Daoy (cell line): ENCODE results near the gene ANXA8. TPM values are rescaled to one million over a fixed set of nuclear protein-coding genes. Genes with fewer than 3 reads are reported as not detected.
"Not testable (repeated sequence)": the region's sequence is repeated elsewhere in the genome, so short reads cannot be mapped to it uniquely, and the experiment has no call there.

Experiments
- DNase-seq: peaks from one replicate; pipeline ENCODE4 v3.0.0-alpha.2; 2015; ENCODE audit warnings: low read depth
- total RNA-seq: library from RNA; depleted of rRNA; stranded (reverse); fragments of >200 nt; shearing (Covaris generic); gene quantifications from 2 replicates; pipeline ENCODE4 v1.2.3, GENCODE V29; 2014

The ANXA8 gene
- total RNA-seq, 1 experiment from 2014 or later: 10.1 TPM

GRCh38 chr10:47465216-47465917 is 18.5 kb downstream of the ANXA8 start:
- DNase-seq: not testable (repeated sequence)

- DNase-seq: not testable (repeated sequence)
These were observed 21.1 kb downstream of the ANXA8 start for GRCh38 chr10:47462577-47463358.

GRCh38 chr10:47461261-47461687 is 22.6 kb downstream of the ANXA8 start:
- peak; percentile 61 for DNase-seq

DNA sequence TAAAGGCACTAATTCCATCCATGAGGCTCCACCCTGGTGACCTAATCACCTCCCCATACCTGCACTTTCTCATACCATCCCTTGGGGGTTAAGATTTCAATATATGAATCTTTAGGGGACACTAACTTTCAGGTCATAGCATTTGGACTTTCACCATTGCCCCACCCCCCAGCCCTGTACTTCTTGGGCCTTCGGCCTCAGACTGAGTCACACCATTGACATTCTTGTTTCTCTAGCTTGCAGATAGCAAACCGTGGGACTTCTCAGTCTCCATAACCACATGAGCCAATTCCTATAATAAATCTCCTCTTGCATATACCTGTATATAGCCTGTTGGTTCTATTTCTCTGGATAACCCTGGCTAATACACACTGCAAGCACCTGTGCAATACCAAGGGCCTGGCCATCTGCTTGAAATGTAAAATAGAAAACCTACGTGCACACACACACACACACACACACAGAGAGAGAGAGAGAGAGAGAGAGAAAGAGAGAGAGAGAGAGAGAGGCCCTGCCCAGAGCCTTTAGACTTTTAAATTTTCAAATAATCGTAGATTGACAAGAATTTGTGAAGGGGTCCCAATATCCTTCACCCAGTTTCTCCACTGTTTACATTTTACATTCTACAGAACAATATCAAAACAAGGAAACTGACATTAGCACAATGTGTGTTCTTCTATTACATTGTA is 25.3 kb downstream of the ANXA8 start:
- DNase-seq: peak; percentile 65

- no peak for DNase-seq
These were observed 26.1 kb downstream of the ANXA8 start for GRCh38 chr10:47457826-47458225.

GRCh38 chr10:47457528-47457820 is 26.4 kb downstream of the ANXA8 start:
- DNase-seq: no peak

DNA sequence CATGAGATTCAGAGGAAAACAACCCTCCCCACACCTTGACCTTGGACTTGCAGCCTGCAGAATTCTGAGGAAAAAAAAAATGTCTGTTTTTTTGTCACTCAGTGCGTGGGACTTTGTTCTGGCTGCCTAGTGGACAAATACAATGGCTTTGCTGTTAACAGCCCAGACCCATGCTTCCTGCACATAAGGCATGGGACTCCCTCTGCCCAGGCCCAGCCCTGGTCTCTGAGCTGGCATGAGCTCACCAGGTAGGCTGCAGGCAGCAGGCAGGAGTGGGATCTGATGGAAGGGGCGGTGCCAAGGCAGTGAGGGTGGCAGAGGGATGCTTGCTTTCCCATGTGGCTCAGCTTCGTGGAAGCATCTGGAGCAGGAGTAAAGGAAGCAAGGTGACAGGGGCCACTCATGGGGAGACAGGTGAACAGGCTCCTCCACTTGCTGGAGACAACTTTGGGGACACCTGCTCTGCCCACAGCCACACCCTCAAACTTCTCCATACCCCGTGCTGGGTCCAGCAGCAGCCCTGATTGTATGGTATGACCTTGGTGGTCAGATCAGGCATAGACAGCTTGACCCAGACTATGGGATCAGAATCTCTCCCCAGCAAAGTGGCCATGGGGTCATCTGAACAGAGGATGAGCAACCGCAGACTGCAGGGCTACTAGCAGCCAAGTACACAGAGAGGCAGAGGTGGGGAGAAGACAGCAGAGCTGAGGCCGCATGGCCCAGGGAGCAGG is 27.0 kb downstream of the ANXA8 start:
- no peak for DNase-seq

- DNase-seq: no peak
These were observed 27.7 kb downstream of the ANXA8 start for GRCh38 chr10:47456079-47456785.

DNA sequence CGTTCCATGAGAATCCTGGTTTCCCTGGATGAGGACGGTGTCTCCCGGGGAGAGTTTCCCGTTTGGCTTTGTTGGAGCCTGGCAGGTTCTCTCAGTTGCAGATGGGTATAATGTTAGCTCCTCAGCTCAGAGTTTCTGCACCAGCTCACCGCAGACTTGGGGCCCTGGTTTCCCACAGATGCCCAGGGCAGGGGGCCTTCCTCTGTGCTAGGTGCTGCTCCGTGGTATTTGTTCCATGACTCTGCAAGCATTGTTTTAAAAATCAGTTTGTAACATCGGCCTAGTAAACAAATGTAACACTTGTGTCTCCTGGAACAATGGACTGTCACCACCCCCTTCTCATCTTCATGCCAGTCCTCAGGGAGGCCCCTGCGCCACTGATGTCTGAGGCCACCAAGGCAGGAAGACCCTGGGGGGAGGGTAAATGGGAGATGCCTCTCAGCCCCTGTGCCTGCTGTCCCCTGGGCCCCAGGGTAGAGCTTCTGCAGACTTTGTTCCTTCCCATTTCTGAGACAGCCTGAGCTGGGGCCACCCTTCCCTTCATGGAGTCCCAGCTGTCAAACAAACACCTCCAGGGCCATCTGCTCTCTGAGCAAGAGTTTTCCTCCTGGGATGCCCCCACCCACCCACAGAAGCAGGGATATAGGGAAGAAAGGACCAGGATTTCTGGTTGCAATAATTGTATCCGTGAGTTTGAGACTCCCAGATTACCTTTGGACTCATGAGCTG is 28.4 kb downstream of the ANXA8 start:
- DNase-seq: not testable (repeated sequence)

DNA sequence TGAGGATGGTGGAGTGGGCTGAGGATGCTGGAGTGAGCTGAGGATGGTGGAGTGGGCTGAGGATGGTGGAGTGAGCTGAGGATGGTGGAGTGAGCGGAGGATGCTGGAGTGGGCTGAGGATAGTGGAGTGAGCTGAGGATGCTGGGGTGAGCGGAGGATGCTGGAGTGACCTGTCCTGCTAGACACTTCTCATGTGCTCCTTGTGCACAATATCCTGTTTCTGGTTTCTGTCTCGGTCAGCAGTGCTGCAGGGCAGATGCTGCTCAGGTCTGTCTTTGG is 29.2 kb downstream of the ANXA8 start:
- DNase-seq: no peak

- DNase-seq: no peak
These were observed 29.7 kb downstream of the ANXA8 start for GRCh38 chr10:47454008-47454779.

GRCh38 chr10:47453141-47454007 is 30.5 kb downstream of the ANXA8 start:
- no peak for DNase-seq

GRCh38 chr10:47452495-47453140 is 31.3 kb downstream of the ANXA8 start:
- DNase-seq: no peak

DNA sequence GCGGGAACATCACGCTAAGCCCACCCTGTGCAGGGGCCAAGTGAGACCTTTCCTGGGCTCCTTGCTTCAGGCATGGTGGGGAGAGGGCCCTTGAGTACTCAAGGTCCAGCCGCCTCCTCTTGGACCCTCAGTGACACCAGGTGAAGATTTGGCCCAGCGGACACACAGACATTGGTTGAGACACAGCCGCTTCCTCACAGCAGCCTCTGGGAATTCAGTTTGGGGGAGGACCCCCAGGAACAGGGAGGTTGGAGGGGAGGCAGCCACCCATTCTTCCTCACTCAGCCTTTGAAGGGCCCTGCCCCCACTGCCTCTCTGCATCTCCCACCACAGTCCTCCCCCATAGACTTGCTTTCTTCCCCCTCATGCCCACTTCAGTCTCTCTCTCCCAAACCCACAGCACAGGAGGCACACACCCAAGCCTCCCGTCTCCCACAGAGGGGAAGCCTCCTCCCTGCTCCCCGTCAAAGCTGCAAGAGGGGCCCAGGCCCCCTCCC is 31.9 kb downstream of the ANXA8 start:
- DNase-seq: no peak

DNA sequence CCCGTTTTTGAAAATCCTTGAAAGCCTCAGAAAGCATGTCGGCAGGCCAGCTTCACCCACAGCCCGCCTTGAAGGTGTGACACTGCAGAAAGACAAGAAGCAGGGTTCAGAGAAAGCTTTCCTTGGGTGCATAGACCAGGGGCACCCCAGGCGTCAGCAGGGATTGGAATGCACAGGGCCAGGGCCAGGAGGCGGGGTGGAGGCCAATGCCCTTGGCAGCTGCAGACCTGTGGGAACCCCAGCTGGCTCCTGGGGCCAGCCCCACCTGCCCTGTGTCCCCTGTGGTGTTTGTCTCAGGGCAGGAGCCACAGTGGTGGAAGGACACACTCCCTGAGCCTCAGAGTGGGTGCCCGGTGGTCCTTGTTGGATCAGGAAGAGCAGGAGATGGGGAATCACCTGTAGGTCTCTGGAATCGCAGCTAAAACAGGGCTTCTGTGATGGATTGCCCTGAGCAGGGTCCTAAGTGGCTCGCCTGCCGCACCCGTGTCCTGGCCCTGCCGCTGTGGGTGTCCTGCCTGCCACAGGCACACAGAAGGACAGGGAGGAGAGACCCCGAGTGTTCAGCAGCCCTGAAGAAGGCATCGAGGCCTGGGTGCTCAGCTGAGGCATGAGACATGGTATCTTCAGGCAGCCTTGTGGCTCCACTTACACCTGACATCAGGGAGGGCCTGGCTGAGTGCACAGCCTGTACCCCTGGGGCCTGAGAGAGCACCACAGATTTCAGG is 32.5 kb downstream of the ANXA8 start:
- DNase-seq: no peak

GRCh38 chr10:47450442-47450841 is 33.5 kb downstream of the ANXA8 start:
- DNase-seq: no peak

GRCh38 chr10:47449979-47450378 is 33.9 kb downstream of the ANXA8 start:
- DNase-seq: no peak
